ENCODE data around the gene B3GNT3.

DNA sequence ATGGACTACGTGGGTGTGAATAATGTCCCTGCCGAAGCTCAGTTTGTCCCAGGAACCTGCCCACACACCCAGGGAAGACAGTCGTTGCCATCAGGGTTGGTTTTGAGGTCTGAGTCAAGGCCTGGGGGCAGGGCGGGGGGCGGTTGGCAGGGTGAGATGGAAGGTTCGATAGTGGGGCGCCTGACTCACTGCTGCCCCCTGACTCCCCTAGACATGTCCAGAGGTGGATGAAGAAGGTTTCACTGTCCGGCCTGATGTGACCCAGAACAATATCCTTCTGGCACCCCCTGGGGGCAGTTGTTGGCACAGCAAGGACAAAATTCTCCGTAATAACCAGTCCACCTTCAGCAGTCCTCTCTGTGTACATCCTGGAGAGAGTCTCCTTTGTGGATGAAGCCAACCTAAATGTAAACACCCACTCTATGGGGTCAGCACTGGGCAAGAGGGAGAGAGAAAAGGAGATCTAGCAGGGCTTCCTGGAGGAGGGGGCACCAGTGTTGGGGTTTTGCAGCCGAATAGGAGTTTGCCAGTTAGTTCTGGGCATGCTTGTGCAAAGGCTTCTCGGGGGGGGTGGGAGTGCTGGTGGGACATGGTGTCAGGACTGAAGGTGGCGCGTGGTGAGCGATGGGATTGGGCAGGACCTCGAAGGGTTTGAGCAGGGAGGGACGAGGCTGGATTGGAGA is 19.6 kb upstream of the B3GNT3 start:
- TF ChIP-seq, protein P1, sequence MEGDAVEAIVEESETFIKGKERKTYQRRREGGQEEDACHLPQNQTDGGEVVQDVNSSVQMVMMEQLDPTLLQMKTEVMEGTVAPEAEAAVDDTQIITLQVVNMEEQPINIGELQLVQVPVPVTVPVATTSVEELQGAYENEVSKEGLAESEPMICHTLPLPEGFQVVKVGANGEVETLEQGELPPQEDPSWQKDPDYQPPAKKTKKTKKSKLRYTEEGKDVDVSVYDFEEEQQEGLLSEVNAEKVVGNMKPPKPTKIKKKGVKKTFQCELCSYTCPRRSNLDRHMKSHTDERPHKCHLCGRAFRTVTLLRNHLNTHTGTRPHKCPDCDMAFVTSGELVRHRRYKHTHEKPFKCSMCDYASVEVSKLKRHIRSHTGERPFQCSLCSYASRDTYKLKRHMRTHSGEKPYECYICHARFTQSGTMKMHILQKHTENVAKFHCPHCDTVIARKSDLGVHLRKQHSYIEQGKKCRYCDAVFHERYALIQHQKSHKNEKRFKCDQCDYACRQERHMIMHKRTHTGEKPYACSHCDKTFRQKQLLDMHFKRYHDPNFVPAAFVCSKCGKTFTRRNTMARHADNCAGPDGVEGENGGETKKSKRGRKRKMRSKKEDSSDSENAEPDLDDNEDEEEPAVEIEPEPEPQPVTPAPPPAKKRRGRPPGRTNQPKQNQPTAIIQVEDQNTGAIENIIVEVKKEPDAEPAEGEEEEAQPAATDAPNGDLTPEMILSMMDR (IDR thresholded peaks at IDR 0.05) = peak in 3 of 4 experiments; percentile 16 to 32 (median 22)
- TF ChIP-seq POLR2AphosphoS5 (IDR thresholded peaks at IDR 0.05) (no peak), EP300 (IDR thresholded peaks at IDR 0.05) (no peak), POLR2A (IDR thresholded peaks at IDR 0.05) (no peak)
